Testis (tissue), 3 donors: ENCODE results near the gene SCN4A. TPM values are rescaled to one million over a fixed set of nuclear protein-coding genes. Genes with fewer than 3 reads are reported as not detected.

Experiments
- DNase-seq: peaks from one replicate; pipeline ENCODE4 v3.0.0-alpha.2; 2019
- H3K27ac ChIP-seq, 2 donors: fragments of 200-600 bp; sonication (generic); one replicate each; pipeline ENCODE4 v1.5.1; 2019
- H3K27me3 ChIP-seq: fragments of 200-600 bp; sonication (generic); one replicate; pipeline ENCODE4 v1.5.1; 2019
- H3K36me3 ChIP-seq: fragments of 200-600 bp; sonication (generic); one replicate; pipeline ENCODE4 v1.5.1; 2017; ENCODE audit warnings: low read depth; ENCODE audit errors: missing control alignments
- H3K4me1 ChIP-seq: fragments of 200-600 bp; sonication (generic); one replicate; pipeline ENCODE4 v1.5.1; 2019
- H3K4me3 ChIP-seq, 2 donors: fragments of 200-600 bp; sonication (generic); one replicate each; pipeline ENCODE4 v1.5.1; 2017 to 2019
- H3K9me3 ChIP-seq: fragments of 200-600 bp; sonication (generic); one replicate; pipeline ENCODE4 v1.5.1; 2017
- CTCF ChIP-seq, 3 experiments: fragments of 450-650 bp in 2 of 3; fragments of 200-600 bp in 1 of 3; sonication (generic) in 1 of 3; IDR thresholded peaks; one replicate each; pipeline ENCODE4 v1.5.1; 2016 to 2019; ENCODE audit warnings: antibody characterized with exemption in 3 of 3, mild to moderate bottlenecking in 2 of 3, moderate library complexity in 1 of 3
- POLR2A ChIP-seq: fragments of 450-650 bp; IDR thresholded peaks from one replicate; pipeline ENCODE4 v1.6.1; 2017; ENCODE audit warnings: antibody characterized with exemption, mild to moderate bottlenecking, moderate library complexity
- WGBS, 2 donors: methylation state at CpG; one replicate each; pipeline ENCODE4 v1.1.5; 2018; 5-methylcytosine and 5-hydroxymethylcytosine counted together
- intact Hi-C: fragments of 100-400 bp; cut with DNase I; formaldehyde crosslinking; loops from one replicate; pipeline ENCODE4 v1.15.1; 2023; ENCODE audit warnings: low total_unique reads
- polyA plus RNA-seq: library from polyadenylated mRNA; stranded (reverse); fragments of 350-450 nt; fragmentation: Illumina TruSeq; extraction: RNeasy Lipid Tissue Mini Kit (QIAGEN cat#74804); gene quantifications from one replicate; pipeline ENCODE4 v1.2.3, GENCODE V29; 2014; ENCODE audit warnings: low read depth, low replicate concordance; ENCODE audit not compliant: insufficient read depth
- total RNA-seq, 2 donors: library from RNA; depleted of rRNA; stranded (reverse); fragments of >200 nt; gene quantifications; one replicate each; pipeline ENCODE4 v1.2.3, GENCODE V29; 2016

The SCN4A gene
- total and polyA plus RNA-seq, 3 donors from 2014 or later = 2.0 to 2.8 (median 2.3) TPM

- no peak for TF ChIP-seq POLR2A
- TF ChIP-seq CTCF (IDR thresholded peaks at IDR 0.05) = no peak
- Histone ChIP-seq H3K36me3 (no peaks in the 10 kb centered on the region), H3K9me3 (no peaks in the 10 kb centered on the region), H3K27me3 (no peaks in the 10 kb centered on the region), H3K4me1 (peaks cover 6% of the 10 kb centered on the region), H3K4me3 (no peak overlapping the region), H3K27ac (no peak overlapping the region)
- intact Hi-C loops = no loop called here
- no peak for DNase-seq
- 87 to 90% methylated on average over 4 of the region's 4 CpGs for WGBS, 2 donors
These were observed 16.9 kb downstream of the SCN4A start for GRCh38 chr17:63955791-63956190.

GRCh38 chr17:63955232-63955631 lies 17.5 kb downstream of the SCN4A start:
- Histone ChIP-seq H3K36me3 (no peaks in the 10 kb centered on the region), H3K9me3 (no peaks in the 10 kb centered on the region), H3K4me1 (peaks cover 6% of the 10 kb centered on the region), H3K27me3 (no peaks in the 10 kb centered on the region), H3K4me3 (no peak overlapping the region), H3K27ac (no peak overlapping the region)
- TF ChIP-seq POLR2A = no peak
- TF ChIP-seq CTCF (IDR thresholded peaks at IDR 0.05) = no peak
- intact Hi-C loops = no loop called here
- no peak for DNase-seq
- 88 to 89% methylated on average over 10 to 11 of the region's 11 CpGs for WGBS, 2 donors

GRCh38 chr17:63954402-63955063 lies 18.2 kb downstream of the SCN4A start:
- TF ChIP-seq POLR2A = no peak
- no peak for TF ChIP-seq CTCF (IDR thresholded peaks at IDR 0.05)
- 75 to 86% methylated on average over 11 of the region's 11 CpGs for WGBS, 2 donors
- intact Hi-C loops = no loop called here

GRCh38 chr17:63950940-63951907 lies 21.5 kb downstream of the SCN4A start:
- no peaks in the 10 kb centered on the region for H3K36me3 ChIP-seq
- H3K27ac ChIP-seq = no peak overlapping the region
- no peaks in the 10 kb centered on the region for H3K9me3 ChIP-seq
- DNase-seq = no peak
- intact Hi-C loops = no loop called here
- no peaks in the 10 kb centered on the region for H3K27me3 ChIP-seq
- TF ChIP-seq POLR2A = no peak
- TF ChIP-seq CTCF (IDR thresholded peaks at IDR 0.05) = no peak
- no peaks in the 10 kb centered on the region for H3K4me1 ChIP-seq
- no peak overlapping the region for H3K4me3 ChIP-seq
- WGBS, 2 donors = 88 to 93% methylated on average over 8 to 29 of the region's 29 CpGs

More at GRCh38 chr17:63954402-63955063, 18.2 kb downstream of the SCN4A start:
- H3K27me3 ChIP-seq = no peaks in the 10 kb centered on the region
- H3K4me3 ChIP-seq = no peak overlapping the region
- DNase-seq = no peak
- H3K36me3 ChIP-seq = no peaks in the 10 kb centered on the region
- H3K4me1 ChIP-seq = peaks cover 6% of the 10 kb centered on the region
- no peak overlapping the region for H3K27ac ChIP-seq
- H3K9me3 ChIP-seq = no peaks in the 10 kb centered on the region
